K562 (cell line): ENCODE data around the gene CORIN.

Experiments used
- ADNP ChIP-seq: fragments of 200-800 bp; sonication (Bioruptor generic); IDR thresholded peaks from 2 replicates; pipeline ENCODE4 v1.6.1; 2016; ENCODE audit warnings: missing genetic modification characterization, missing compliant biosample characterization
- BHLHE40 ChIP-seq: IDR thresholded peaks from 2 replicates; pipeline ENCODE4 v1.6.1; 2011; ENCODE audit warnings: low read length, improper control_type of control experiment
- E2F4 ChIP-seq: sonication (generic); formaldehyde crosslinking; IDR thresholded peaks from 2 replicates; pipeline ENCODE4 v1.8.0; 2022; ENCODE audit warnings: mild to moderate bottlenecking, low read depth, missing genetic modification reagents
- E2F8 ChIP-seq: fragments of 450-650 bp; IDR thresholded peaks from 2 replicates; pipeline ENCODE4 v1.7.1; 2018; ENCODE audit warnings: mild to moderate bottlenecking, low read depth; ENCODE audit not compliant: partially characterized antibody
- KAT2B ChIP-seq: IDR thresholded peaks from one replicate; pipeline ENCODE4 v1.6.1; 2012; ENCODE audit warnings: low read depth, mild to moderate bottlenecking, control low read depth, inconsistent platforms, low read length, moderate library complexity
- NR1H2 ChIP-seq: sonication (generic); formaldehyde crosslinking; IDR thresholded peaks from 2 replicates; pipeline ENCODE4 v1.4.0; 2020; ENCODE audit warnings: mild to moderate bottlenecking, missing genetic modification reagents
- PATZ1 ChIP-seq: fragments of 250-450 bp; sonication (Bioruptor Pico); IDR thresholded peaks from 2 replicates; pipeline ENCODE4 v1.5.0; 2020; ENCODE audit warnings: mild to moderate bottlenecking, borderline replicate concordance
- PHF8 ChIP-seq: fragments of 200-600 bp; sonication (generic); IDR thresholded peaks from 2 replicates; pipeline ENCODE4 v1.6.1; 2012; ENCODE audit warnings: mixed run types, mild to moderate bottlenecking, inconsistent platforms, low read length, moderate library complexity, borderline replicate concordance
- SMARCC2 ChIP-seq: fragments of 450-650 bp; IDR thresholded peaks from 2 replicates; pipeline ENCODE4 v1.6.1; 2017; ENCODE audit warnings: antibody characterized with exemption, moderate library complexity, mild to moderate bottlenecking, low read depth
- SRF ChIP-seq, 2 experiments: fragments of 250-450, 450-650 bp in 1 of 2; sonication (Bioruptor Pico) in 1 of 2; sonication (generic) in 1 of 2; formaldehyde crosslinking; IDR thresholded peaks; 2 replicates each; pipeline versions ENCODE4 v1.5.0 to v1.5.1; 2020 to 2022; ENCODE audit warnings: mild to moderate bottlenecking in 1 of 2, missing genetic modification reagents in 1 of 2
- TAL1 ChIP-seq: fragments of 450-650 bp; IDR thresholded peaks from 2 replicates; pipeline ENCODE4 v1.6.1; 2016; ENCODE audit warnings: mild to moderate bottlenecking
- TBL1XR1 ChIP-seq, 2 experiments: IDR thresholded peaks; 2 replicates each; pipeline ENCODE4 v1.6.1; 2012; ENCODE audit warnings: improper control_type of control experiment in 2 of 2, low read length in 2 of 2, mild to moderate bottlenecking in 1 of 2
- XRCC4 ChIP-seq: IDR thresholded peaks from one replicate; pipeline ENCODE4 v1.6.1; 2011; ENCODE audit not compliant: insufficient read depth, insufficient read length; ENCODE audit errors: extremely low read depth
- TF ChIP-seq, protein P1 (sequence below), 3 experiments: IDR thresholded peaks in 2 of 3; conservative IDR thresholded peaks in 1 of 3; 2 replicates each; pipeline ENCODE4 v1.5.1; 2011 to 2012; ENCODE audit warnings: low read length in 3 of 3, mild to moderate bottlenecking in 3 of 3, control low read depth in 2 of 3, improper control_type of control experiment in 1 of 3, inconsistent platforms in 1 of 3, low read depth in 1 of 3, mixed read lengths in 1 of 3, moderate library complexity in 1 of 3; ENCODE audit not compliant: insufficient read depth in 2 of 3

- no peak for TF ChIP-seq TBL1XR1 (IDR thresholded peaks at IDR 0.05; ENCODE audit: low read length in 2 of 2)
- no peak for TF ChIP-seq SMARCC2
- TF ChIP-seq ADNP (tag): no peak
- TF ChIP-seq, protein P1, sequence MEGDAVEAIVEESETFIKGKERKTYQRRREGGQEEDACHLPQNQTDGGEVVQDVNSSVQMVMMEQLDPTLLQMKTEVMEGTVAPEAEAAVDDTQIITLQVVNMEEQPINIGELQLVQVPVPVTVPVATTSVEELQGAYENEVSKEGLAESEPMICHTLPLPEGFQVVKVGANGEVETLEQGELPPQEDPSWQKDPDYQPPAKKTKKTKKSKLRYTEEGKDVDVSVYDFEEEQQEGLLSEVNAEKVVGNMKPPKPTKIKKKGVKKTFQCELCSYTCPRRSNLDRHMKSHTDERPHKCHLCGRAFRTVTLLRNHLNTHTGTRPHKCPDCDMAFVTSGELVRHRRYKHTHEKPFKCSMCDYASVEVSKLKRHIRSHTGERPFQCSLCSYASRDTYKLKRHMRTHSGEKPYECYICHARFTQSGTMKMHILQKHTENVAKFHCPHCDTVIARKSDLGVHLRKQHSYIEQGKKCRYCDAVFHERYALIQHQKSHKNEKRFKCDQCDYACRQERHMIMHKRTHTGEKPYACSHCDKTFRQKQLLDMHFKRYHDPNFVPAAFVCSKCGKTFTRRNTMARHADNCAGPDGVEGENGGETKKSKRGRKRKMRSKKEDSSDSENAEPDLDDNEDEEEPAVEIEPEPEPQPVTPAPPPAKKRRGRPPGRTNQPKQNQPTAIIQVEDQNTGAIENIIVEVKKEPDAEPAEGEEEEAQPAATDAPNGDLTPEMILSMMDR (IDR thresholded peaks at IDR 0.05 in 2 of 3, conservative IDR thresholded peaks at IDR 0.05 in 1 of 3; ENCODE audit: insufficient read depth in 2 of 3, low read depth in 1 of 3, low read length in 3 of 3): no peak
- TF ChIP-seq E2F4: no peak
- TF ChIP-seq XRCC4: no peak
- TF ChIP-seq NR1H2 (CRISPR knock-in tag): no peak
- TF ChIP-seq E2F8: no peak
- no peak for TF ChIP-seq BHLHE40
- TF ChIP-seq SRF (CRISPR knock-in tag; IDR thresholded peaks at IDR 0.05): no peak
- no peak for TF ChIP-seq KAT2B
- TF ChIP-seq PHF8: no peak
- no peak for TF ChIP-seq TAL1
- TF ChIP-seq PATZ1: no peak
These were observed 2.4 kb upstream of the CORIN start for GRCh38 chr4:47840291-47840690.
